Tibial artery (tissue), 4 donors: ENCODE data around the gene SPEN.

Source experiments
- DNase-seq, 2 donors: peaks; one replicate each; pipeline ENCODE4 v3.0.0-alpha.2; 2019
- H3K27ac ChIP-seq, 2 donors: fragments of 200-600 bp; sonication (generic) in 1 of 2; 1 replicate in 1 of 2; 2 replicates in 1 of 2; pipeline ENCODE4 v1.5.1; 2018 to 2019; ENCODE audit warnings: mild to moderate bottlenecking in 1 of 2
- H3K27me3 ChIP-seq, 2 donors: fragments of 200-600 bp; sonication (generic) in 1 of 2; one replicate each; pipeline versions ENCODE4 v1.5.1 to v1.6.0; 2016 to 2019
- H3K36me3 ChIP-seq, 3 donors: fragments of 200-600 bp; sonication (generic) in 2 of 3; one replicate each; pipeline ENCODE4 v1.5.1; 2016 to 2019; ENCODE audit warnings: mild to moderate bottlenecking in 2 of 3
- H3K4me1 ChIP-seq, 4 donors: fragments of 200-600 bp; sonication (generic) in 2 of 4; 1 replicate in 3 of 4; 2 replicates in 1 of 4; pipeline ENCODE4 v1.5.1; 2016 to 2019
- H3K4me3 ChIP-seq, 2 donors: fragments of 200-600 bp; sonication (generic) in 1 of 2; 1 replicate in 1 of 2; 2 replicates in 1 of 2; pipeline ENCODE4 v1.5.1; 2018 to 2019; ENCODE audit warnings: mild to moderate bottlenecking in 2 of 2
- H3K9me3 ChIP-seq, 3 donors: fragments of 200-600 bp; sonication (generic) in 1 of 3; one replicate each; pipeline ENCODE4 v1.5.1; 2016 to 2019
- intact Hi-C: fragments of 100-400 bp; cut with DNase I; formaldehyde crosslinking; loops from one replicate; pipeline ENCODE4 v1.15.0; 2023; ENCODE audit warnings: low total_unique reads
- TF ChIP-seq, protein P1 (sequence below), 2 experiments: fragments of 200-600 bp in 1 of 2; fragments of 450-650 bp in 1 of 2; IDR thresholded peaks; one replicate each; pipeline ENCODE4 v1.5.1; 2017 to 2019; ENCODE audit warnings: antibody characterized with exemption in 2 of 2, mild to moderate bottlenecking in 1 of 2, moderate library complexity in 1 of 2

SPEN gene

DNA sequence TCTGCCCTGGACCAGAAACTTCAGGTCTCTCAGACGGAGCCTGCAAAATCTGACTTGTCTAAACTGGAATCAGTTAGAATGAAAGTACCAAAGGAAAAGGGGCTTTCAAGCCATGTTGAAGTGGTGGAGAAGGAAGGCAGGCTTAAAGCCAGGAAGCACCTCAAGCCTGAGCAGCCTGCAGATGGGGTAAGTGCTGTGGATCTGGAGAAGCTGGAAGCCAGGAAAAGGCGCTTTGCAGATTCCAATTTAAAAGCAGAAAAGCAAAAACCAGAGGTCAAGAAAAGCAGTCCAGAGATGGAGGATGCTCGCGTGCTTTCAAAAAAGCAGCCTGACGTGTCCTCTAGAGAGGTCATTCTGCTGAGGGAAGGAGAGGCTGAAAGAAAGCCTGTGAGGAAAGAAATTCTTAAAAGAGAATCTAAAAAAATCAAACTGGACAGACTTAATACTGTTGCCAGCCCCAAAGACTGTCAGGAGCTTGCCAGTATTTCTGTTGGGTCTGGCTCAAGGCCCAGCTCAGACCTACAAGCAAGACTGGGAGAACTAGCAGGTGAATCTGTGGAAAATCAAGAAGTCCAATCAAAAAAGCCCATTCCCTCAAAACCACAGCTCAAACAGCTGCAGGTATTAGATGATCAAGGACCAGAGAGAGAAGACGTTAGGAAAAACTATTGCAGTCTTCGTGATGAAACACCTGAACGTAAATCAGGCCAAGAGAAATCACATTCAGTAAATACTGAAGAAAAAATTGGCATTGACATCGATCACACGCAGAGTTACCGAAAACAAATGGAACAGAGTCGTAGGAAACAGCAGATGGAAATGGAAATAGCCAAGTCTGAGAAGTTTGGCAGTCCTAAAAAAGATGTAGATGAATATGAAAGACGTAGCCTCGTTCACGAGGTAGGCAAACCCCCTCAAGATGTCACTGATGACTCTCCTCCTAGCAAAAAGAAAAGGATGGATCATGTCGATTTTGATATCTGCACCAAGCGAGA is 81.8 kb downstream of the SPEN start:
- intact Hi-C loops: no loop called here
- H3K9me3 ChIP-seq: no peaks in the 10 kb centered on the region
- H3K4me1 ChIP-seq: peaks cover 0 to 24% (median 2%) of the 10 kb centered on the region in 4 donors
- no peaks in the 10 kb centered on the region for H3K27me3 ChIP-seq
- H3K4me3 ChIP-seq: no peak overlapping the region
- DNase-seq: no peak
- TF ChIP-seq, protein P1, sequence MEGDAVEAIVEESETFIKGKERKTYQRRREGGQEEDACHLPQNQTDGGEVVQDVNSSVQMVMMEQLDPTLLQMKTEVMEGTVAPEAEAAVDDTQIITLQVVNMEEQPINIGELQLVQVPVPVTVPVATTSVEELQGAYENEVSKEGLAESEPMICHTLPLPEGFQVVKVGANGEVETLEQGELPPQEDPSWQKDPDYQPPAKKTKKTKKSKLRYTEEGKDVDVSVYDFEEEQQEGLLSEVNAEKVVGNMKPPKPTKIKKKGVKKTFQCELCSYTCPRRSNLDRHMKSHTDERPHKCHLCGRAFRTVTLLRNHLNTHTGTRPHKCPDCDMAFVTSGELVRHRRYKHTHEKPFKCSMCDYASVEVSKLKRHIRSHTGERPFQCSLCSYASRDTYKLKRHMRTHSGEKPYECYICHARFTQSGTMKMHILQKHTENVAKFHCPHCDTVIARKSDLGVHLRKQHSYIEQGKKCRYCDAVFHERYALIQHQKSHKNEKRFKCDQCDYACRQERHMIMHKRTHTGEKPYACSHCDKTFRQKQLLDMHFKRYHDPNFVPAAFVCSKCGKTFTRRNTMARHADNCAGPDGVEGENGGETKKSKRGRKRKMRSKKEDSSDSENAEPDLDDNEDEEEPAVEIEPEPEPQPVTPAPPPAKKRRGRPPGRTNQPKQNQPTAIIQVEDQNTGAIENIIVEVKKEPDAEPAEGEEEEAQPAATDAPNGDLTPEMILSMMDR (IDR thresholded peaks at IDR 0.05): no peak
- H3K27ac ChIP-seq: no peak overlapping the region
- H3K36me3 ChIP-seq: peaks cover 85 to 93% (median 91%) of the 10 kb centered on the region in 3 donors

DNA sequence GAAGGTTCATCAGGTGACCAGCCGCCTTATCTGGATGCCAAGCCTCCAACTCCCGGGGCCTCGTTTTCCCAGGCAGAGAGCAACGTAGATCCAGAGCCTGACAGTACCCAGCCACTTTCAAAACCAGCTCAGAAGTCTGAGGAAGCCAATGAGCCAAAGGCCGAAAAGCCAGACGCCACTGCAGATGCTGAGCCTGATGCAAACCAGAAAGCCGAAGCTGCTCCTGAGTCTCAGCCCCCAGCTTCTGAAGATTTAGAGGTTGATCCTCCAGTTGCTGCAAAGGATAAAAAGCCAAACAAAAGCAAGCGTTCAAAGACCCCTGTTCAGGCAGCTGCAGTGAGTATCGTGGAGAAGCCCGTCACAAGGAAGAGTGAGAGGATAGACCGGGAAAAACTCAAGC is 83.9 kb downstream of the SPEN start:
- intact Hi-C loops: no loop called here
- TF ChIP-seq, protein P1 (IDR thresholded peaks at IDR 0.05): no peak
- Histone ChIP-seq H3K36me3 (peaks cover 94 to 97% (median 96%) of the 10 kb centered on the region in 3 donors), H3K27me3 (no peaks in the 10 kb centered on the region), H3K4me3 (no peak overlapping the region), H3K9me3 (no peaks in the 10 kb centered on the region), H3K27ac (no peak overlapping the region), H3K4me1 (peaks cover 0 to 13% (median 2%) of the 10 kb centered on the region in 4 donors)
- DNase-seq: no peak

DNA sequence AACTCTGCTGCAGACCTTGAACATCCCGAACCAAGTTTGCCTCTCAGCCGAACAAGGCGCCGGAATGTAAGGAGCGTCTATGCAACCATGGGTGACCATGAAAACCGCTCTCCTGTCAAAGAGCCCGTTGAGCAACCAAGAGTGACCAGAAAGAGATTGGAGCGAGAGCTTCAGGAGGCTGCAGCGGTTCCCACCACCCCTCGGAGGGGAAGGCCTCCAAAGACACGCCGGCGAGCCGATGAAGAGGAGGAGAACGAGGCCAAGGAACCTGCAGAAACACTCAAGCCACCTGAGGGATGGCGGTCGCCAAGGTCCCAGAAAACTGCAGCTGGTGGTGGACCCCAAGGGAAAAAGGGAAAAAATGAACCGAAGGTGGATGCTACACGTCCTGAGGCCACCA is 84.4 kb downstream of the SPEN start:
- no peaks in the 10 kb centered on the region for H3K27me3 ChIP-seq
- no peak overlapping the region for H3K27ac ChIP-seq
- no peak overlapping the region for H3K4me3 ChIP-seq
- intact Hi-C loops: no loop called here
- TF ChIP-seq, protein P1 (IDR thresholded peaks at IDR 0.05): no peak
- H3K36me3 ChIP-seq: peaks cover 96 to 99% (median 97%) of the 10 kb centered on the region in 3 donors
- no peaks in the 10 kb centered on the region for H3K9me3 ChIP-seq
- peaks cover 0 to 13% (median 2%) of the 10 kb centered on the region in 4 donors for H3K4me1 ChIP-seq
- no peak for DNase-seq

DNA sequence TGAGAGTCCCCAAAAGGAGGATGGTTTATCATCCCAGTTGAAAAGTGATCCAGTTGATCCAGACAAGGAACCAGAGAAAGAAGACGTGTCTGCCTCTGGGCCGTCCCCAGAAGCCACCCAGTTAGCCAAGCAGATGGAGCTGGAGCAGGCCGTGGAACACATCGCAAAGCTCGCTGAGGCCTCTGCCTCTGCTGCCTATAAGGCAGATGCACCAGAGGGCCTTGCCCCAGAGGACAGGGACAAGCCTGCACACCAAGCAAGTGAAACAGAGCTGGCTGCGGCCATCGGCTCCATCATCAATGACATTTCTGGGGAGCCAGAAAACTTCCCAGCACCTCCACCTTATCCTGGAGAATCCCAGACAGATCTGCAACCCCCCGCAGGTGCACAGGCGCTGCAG is 85.1 kb downstream of the SPEN start:
- H3K4me1 ChIP-seq: peaks cover 0 to 13% (median 2%) of the 10 kb centered on the region in 4 donors
- intact Hi-C loops: no loop called here

DNA sequence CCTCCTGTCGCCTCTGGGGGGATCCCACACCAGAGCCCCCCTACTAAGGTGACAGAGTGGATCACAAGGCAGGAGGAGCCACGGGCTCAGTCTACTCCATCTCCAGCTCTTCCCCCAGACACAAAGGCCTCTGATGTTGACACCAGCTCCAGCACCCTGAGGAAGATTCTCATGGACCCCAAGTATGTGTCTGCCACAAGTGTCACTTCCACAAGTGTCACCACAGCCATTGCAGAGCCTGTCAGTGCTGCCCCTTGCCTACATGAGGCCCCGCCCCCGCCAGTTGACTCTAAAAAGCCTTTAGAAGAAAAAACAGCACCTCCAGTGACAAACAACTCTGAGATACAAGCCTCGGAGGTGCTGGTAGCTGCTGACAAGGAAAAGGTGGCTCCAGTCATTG is 86.2 kb downstream of the SPEN start:
- TF ChIP-seq, protein P1 (IDR thresholded peaks at IDR 0.05): no peak
- DNase-seq: no peak
- Histone ChIP-seq H3K27me3 (no peaks in the 10 kb centered on the region), H3K4me1 (peaks cover 0 to 17% (median 3%) of the 10 kb centered on the region in 4 donors), H3K4me3 (no peak overlapping the region), H3K36me3 (peaks cover 96 to 100% (median 99%) of the 10 kb centered on the region in 3 donors), H3K9me3 (no peaks in the 10 kb centered on the region), H3K27ac (no peak overlapping the region)
- intact Hi-C loops: no loop called here

More for the DNA sequence above, 85.1 kb downstream of the SPEN start:
- Histone ChIP-seq H3K9me3 (no peaks in the 10 kb centered on the region), H3K36me3 (peaks cover 96 to 100% (median 99%) of the 10 kb centered on the region in 3 donors), H3K27me3 (no peaks in the 10 kb centered on the region), H3K4me3 (no peak overlapping the region), H3K27ac (no peak overlapping the region)
- TF ChIP-seq, protein P1 (IDR thresholded peaks at IDR 0.05): no peak
- DNase-seq: no peak
